Lower lobe of right lung (tissue), 2 donors: ENCODE data around the gene ABCC1. TPM values are rescaled to one million over a fixed set of nuclear protein-coding genes. Genes with fewer than 3 reads are reported as not detected.

Experiments
- ATAC-seq, 2 donors: fragments of 200-7000 bp; cut with Tn5 transposase; one replicate each; pipeline ENCODE4 v1.9.1; 2020 to 2022; ENCODE audit warnings: mild to moderate bottlenecking in 2 of 2, moderate library complexity in 2 of 2
- DNase-seq: peaks from one replicate; pipeline ENCODE4 v3.0.0-alpha.2; 2020
- H3K27ac ChIP-seq: fragments of 200-600 bp; one replicate; pipeline ENCODE4 v1.8.0; 2022
- H3K27me3 ChIP-seq: fragments of 200-600 bp; one replicate; pipeline ENCODE4 v1.8.0; 2022; ENCODE audit warnings: low read depth
- H3K36me3 ChIP-seq: fragments of 200-600 bp; one replicate; pipeline ENCODE4 v1.8.0; 2022; ENCODE audit warnings: mild to moderate bottlenecking
- H3K4me1 ChIP-seq: fragments of 200-600 bp; one replicate; pipeline ENCODE4 v1.8.0; 2022
- H3K4me3 ChIP-seq: fragments of 200-600 bp; one replicate; pipeline ENCODE4 v1.8.0; 2022; ENCODE audit warnings: mild to moderate bottlenecking
- H3K9me3 ChIP-seq: fragments of 200-600 bp; one replicate; pipeline ENCODE4 v1.8.0; 2022
- CTCF ChIP-seq: fragments of 200-600 bp; IDR thresholded peaks from one replicate; pipeline ENCODE4 v1.8.0; 2022; ENCODE audit warnings: antibody characterized with exemption, mild to moderate bottlenecking
- intact Hi-C: fragments of 100-400 bp; cut with DNase I; formaldehyde crosslinking; loops from one replicate; pipeline ENCODE4 v1.11.0; 2022
- total RNA-seq: library from RNA; stranded (reverse); fragmentation: NEBNext Ultra II Directional; extraction: Animal tissue kit (Norgen Biotek cat#: 25700); gene quantifications from one replicate; pipeline ENCODE4 v1.2.1, GENCODE V29; 2021
- donor health status: DM: no; HTN: yes; CAD: no; lungs with severe emphysema.

Gene ABCC1
- total RNA-seq, 1 donor from 2014 or later = 47.5 TPM

GRCh38 chr16:16090238-16090637 lies 140.8 kb downstream of the ABCC1 start:
- ATAC-seq = peak in 1 of 2 donors; percentile 20
- Histone ChIP-seq H3K27me3 (no peaks in the 10 kb centered on the region), H3K4me3 (no peak overlapping the region), H3K4me1 (peaks cover 13% of the 10 kb centered on the region), H3K36me3 (peaks cover 84% of the 10 kb centered on the region), H3K9me3 (no peaks in the 10 kb centered on the region), H3K27ac (no peak overlapping the region)
- DNase-seq = no peak
- no peak for TF ChIP-seq CTCF
- intact Hi-C loops = no loop called here

- H3K4me1 ChIP-seq = peaks cover 22% of the 10 kb centered on the region
- no peaks in the 10 kb centered on the region for H3K27me3 ChIP-seq
- no peak overlapping the region for H3K27ac ChIP-seq
- TF ChIP-seq CTCF = no peak
- H3K4me3 ChIP-seq = no peak overlapping the region
- intact Hi-C loops = no loop called here
- H3K36me3 ChIP-seq = peaks cover 75% of the 10 kb centered on the region
- H3K9me3 ChIP-seq = no peaks in the 10 kb centered on the region
- ATAC-seq = peak in 1 of 2 donors; percentile 20
- DNase-seq = no peak
Measured at GRCh38 chr16:16092925-16093627, 143.7 kb downstream of the ABCC1 start.

GRCh38 chr16:16093628-16094332 lies 144.4 kb downstream of the ABCC1 start:
- H3K4me3 ChIP-seq = no peak overlapping the region
- H3K27me3 ChIP-seq = no peaks in the 10 kb centered on the region
- H3K27ac ChIP-seq = no peak overlapping the region
- intact Hi-C loops = no loop called here
- no peak for ATAC-seq
- no peaks in the 10 kb centered on the region for H3K9me3 ChIP-seq
- DNase-seq = no peak
- no peak for TF ChIP-seq CTCF
- peaks cover 18% of the 10 kb centered on the region for H3K4me1 ChIP-seq
- H3K36me3 ChIP-seq = peaks cover 75% of the 10 kb centered on the region

DNA sequence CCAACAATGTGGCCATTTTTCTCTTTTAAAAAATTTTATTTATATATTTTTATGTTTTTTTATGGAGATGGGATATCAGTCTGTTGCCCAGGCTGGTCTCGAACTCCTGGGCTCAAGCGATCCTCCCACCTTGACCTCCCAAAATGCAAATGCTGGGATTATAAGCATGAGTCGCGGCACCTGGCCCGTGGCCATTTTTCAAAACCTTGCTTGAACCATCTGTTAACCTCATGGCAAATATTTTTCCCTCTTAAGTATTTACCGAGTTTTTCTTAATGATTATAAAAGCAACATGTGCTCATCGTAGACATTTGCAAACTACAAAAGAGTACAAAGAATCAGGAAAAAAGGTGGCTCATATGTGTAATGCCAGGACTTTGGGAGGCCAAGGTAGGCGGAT lies 146.2 kb downstream of the ABCC1 start:
- H3K9me3 ChIP-seq = no peaks in the 10 kb centered on the region
- peaks cover 25% of the 10 kb centered on the region for H3K4me1 ChIP-seq
- H3K27ac ChIP-seq = peak overlapping the region; percentile 50
- H3K4me3 ChIP-seq = no peak overlapping the region
- ATAC-seq (no peak), DNase-seq (no peak)
- no peak for TF ChIP-seq CTCF
- H3K36me3 ChIP-seq = peaks cover 64% of the 10 kb centered on the region
- intact Hi-C loops = no loop called here
- no peaks in the 10 kb centered on the region for H3K27me3 ChIP-seq

DNA sequence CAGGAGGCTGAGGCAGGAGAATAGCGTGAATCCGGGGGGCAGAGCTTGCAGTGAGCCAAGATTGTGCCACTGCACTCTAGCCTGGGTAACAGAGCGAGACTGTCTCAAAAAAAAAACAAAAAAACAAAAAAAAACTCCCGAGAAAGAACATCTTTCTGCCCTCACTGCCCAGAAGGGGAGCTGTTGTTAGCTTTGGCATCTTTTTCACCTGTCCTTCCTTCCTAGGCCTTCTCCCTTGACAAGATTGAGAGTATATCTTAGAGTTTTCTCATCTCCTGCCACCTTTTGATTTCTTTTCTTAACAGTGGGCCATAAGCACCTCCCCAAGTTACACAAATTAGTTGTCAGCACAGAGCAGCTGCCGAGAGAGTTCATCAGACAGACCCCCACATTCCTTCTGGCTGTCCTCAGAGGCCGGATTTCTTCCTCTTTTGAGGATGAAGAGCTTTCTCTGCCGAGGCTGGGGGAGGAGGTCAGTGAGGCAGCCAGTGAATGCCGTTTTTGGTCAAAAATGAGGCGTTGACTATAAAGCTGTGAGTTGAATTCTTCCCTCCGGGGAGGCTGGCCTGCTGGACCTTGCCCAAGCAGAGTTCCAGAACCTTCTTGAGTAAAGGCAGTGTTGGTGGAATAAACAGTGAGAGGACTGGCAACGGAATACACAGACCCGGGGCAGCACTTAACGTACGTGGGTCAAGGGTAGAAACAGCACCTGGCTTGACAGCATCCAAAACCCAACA lies 146.9 kb downstream of the ABCC1 start:
- H3K4me1 ChIP-seq = peaks cover 31% of the 10 kb centered on the region
- DNase-seq (no peak), ATAC-seq (peak; percentile 61 to 64)
- H3K9me3 ChIP-seq = no peaks in the 10 kb centered on the region
- no peak for TF ChIP-seq CTCF
- no peak overlapping the region for H3K4me3 ChIP-seq
- peaks cover 60% of the 10 kb centered on the region for H3K36me3 ChIP-seq
- H3K27me3 ChIP-seq = no peaks in the 10 kb centered on the region
- intact Hi-C loops = no loop called here
- H3K27ac ChIP-seq = peak overlapping the region; percentile 50
